ENCODE measurements around the gene NUP98. TPM values are rescaled to one million over a fixed set of nuclear protein-coding genes. Genes with fewer than 3 reads are reported as not detected.

NUP98 gene
- polyA plus RNA-seq, 2 of the 4 experiments (the other 2 are of a cell fraction), result 54.2 to 121 TPM

DNA sequence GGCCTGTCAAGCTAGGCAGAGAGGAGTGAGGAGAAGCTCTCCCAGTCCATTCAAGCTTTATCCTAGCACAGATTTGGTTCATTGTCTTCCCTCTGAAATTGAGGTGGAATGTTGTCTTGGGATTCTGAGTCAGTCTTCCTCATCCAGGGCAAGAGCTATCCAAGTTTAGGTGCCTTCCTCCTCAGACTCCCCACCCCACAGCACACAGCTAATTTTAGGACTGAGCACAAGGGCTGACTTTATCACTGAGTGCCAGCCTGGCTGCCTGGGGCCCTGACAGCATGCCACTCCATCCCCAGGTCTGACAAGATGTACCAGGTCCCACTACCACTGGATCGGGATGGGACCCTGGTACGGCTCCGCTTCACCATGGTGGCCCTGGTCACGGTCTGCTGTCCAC is 13.6 kb upstream of the NUP98 start:
- H3K4me3 ChIP-seq, result no peak overlapping the region
- 100% methylated on average over 4 of the region's 4 CpGs for WGBS (ENCODE audit: missing lambda C conversion rate)
- H3K4me1 ChIP-seq, result 0 out of 3 replicates have a peak, but pooled peaks cover 3% of the 10 kb centered on the region
- CTCF ChIA-PET, result interaction anchor here (0.6 to 7.2 kb wide), 8 partner anchors 10 to 262 kb away, joined by 3 to 66 read pairs (median 12); partner anchors contain the start of gene NUP98
- POLR2A ChIA-PET, result interaction anchor here (1.1 kb wide), 1 partner anchor 30 kb away, joined by 5 read pairs; no protein-coding TSS in a partner anchor
- ATAC-seq (no peak), DNase-seq (ENCODE audit: low read depth in 1 of 2, low spot score in 1 of 2) (no peak), FAIRE-seq (no peak)
- no peak overlapping the region for H3K27ac ChIP-seq
- no peaks in the 10 kb centered on the region for H3K9me3 ChIP-seq
- H3K4me2 ChIP-seq, result no peak overlapping the region
- TF ChIP-seq CHD4 (IDR thresholded peaks at IDR 0.05; ENCODE audit: borderline replicate concordance), result no peak

DNA sequence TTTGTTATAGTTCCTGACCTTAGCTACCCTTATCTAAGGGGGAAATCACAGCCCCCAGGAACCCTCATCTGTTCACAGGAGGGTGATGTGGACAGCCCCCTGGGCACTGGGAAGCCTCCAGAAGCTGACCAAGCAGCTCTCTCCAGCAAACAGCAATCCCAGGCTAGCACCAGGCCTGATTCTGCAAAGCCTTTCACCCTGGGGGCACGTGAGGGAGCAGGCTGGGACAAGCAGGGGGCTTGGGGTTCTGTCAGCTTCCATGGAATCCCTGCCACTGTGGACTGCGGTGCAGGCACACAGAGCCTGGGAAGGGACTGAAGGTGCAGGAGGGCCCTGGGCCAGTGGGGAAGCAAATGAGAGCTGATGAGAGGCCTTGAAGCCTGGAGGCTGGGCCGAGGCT is 13.1 kb upstream of the NUP98 start:
- 60% methylated on average over 3 of the region's 3 CpGs for WGBS (ENCODE audit: missing lambda C conversion rate)
- DNase-seq (ENCODE audit: low read depth in 1 of 2, low spot score in 1 of 2) (no peak), FAIRE-seq (no peak), ATAC-seq (no peak)
- POLR2A ChIA-PET, result interaction anchor here (1.1 kb wide), 1 partner anchor 31 kb away, joined by 5 read pairs; no protein-coding TSS in a partner anchor
- Histone ChIP-seq H3K4me1 (0 out of 3 replicates have a peak, but pooled peaks cover 3% of the 10 kb centered on the region), H3K27ac (no peak overlapping the region), H3K4me3 (no peak overlapping the region), H3K9me3 (no peaks in the 10 kb centered on the region), H3K4me2 (no peak overlapping the region)
- TF ChIP-seq POLR2A (IDR thresholded peaks at IDR 0.05; ENCODE audit: low read length) (no peak), KDM1A (IDR thresholded peaks at IDR 0.05; ENCODE audit: low read depth) (no peak), ESRRA (IDR thresholded peaks at IDR 0.05; ENCODE audit: borderline replicate concordance, low read length) (no peak), CEBPB (IDR thresholded peaks at IDR 0.05) (no peak), PHF8 (IDR thresholded peaks at IDR 0.05; ENCODE audit: borderline replicate concordance, low read depth) (no peak), HOXB5 (CRISPR knock-in tag; IDR thresholded peaks at IDR 0.05) (no peak), RFX5 (IDR thresholded peaks at IDR 0.05) (no peak), KDM5A (IDR thresholded peaks at IDR 0.05) (no peak), HOXB13 (CRISPR knock-in tag; IDR thresholded peaks at IDR 0.05; ENCODE audit: low read depth) (no peak), NPAS2 (CRISPR knock-in tag; IDR thresholded peaks at IDR 0.05; ENCODE audit: borderline replicate concordance) (no peak), JUN (IDR thresholded peaks at IDR 0.05) (no peak), RARB (CRISPR knock-in tag; IDR thresholded peaks at IDR 0.05) (no peak), HOXA7 (CRISPR knock-in tag; IDR thresholded peaks at IDR 0.05) (no peak), CHD2 (IDR thresholded peaks at IDR 0.05; ENCODE audit: low read length, partially characterized antibody) (no peak), HDAC2 (IDR thresholded peaks at IDR 0.05) (no peak), GATA3 (IDR thresholded peaks at IDR 0.05; ENCODE audit: borderline replicate concordance) (no peak)
- TF ChIP-seq, protein P1, sequence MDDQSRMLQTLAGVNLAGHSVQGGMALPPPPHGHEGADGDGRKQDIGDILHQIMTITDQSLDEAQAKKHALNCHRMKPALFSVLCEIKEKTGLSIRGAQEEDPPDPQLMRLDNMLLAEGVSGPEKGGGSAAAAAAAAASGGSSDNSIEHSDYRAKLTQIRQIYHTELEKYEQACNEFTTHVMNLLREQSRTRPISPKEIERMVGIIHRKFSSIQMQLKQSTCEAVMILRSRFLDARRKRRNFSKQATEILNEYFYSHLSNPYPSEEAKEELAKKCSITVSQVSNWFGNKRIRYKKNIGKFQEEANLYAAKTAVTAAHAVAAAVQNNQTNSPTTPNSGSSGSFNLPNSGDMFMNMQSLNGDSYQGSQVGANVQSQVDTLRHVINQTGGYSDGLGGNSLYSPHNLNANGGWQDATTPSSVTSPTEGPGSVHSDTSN (IDR thresholded peaks at IDR 0.05), result no peak
- TF ChIP-seq, protein P2, sequence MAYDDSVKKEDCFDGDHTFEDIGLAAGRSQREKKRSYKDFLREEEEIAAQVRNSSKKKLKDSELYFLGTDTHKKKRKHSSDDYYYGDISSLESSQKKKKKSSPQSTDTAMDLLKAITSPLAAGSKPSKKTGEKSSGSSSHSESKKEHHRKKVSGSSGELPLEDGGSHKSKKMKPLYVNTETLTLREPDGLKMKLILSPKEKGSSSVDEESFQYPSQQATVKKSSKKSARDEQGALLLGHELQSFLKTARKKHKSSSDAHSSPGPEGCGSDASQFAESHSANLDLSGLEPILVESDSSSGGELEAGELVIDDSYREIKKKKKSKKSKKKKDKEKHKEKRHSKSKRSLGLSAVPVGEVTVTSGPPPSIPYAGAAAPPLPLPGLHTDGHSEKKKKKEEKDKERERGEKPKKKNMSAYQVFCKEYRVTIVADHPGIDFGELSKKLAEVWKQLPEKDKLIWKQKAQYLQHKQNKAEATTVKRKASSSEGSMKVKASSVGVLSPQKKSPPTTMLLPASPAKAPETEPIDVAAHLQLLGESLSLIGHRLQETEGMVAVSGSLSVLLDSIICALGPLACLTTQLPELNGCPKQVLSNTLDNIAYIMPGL (CRISPR knock-in tag; IDR thresholded peaks at IDR 0.05; ENCODE audit: borderline replicate concordance), result no peak
- TF ChIP-seq, protein P3, sequence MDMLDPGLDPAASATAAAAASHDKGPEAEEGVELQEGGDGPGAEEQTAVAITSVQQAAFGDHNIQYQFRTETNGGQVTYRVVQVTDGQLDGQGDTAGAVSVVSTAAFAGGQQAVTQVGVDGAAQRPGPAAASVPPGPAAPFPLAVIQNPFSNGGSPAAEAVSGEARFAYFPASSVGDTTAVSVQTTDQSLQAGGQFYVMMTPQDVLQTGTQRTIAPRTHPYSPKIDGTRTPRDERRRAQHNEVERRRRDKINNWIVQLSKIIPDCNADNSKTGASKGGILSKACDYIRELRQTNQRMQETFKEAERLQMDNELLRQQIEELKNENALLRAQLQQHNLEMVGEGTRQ (IDR thresholded peaks at IDR 0.05), result no peak
- TF ChIP-seq, protein P4, sequence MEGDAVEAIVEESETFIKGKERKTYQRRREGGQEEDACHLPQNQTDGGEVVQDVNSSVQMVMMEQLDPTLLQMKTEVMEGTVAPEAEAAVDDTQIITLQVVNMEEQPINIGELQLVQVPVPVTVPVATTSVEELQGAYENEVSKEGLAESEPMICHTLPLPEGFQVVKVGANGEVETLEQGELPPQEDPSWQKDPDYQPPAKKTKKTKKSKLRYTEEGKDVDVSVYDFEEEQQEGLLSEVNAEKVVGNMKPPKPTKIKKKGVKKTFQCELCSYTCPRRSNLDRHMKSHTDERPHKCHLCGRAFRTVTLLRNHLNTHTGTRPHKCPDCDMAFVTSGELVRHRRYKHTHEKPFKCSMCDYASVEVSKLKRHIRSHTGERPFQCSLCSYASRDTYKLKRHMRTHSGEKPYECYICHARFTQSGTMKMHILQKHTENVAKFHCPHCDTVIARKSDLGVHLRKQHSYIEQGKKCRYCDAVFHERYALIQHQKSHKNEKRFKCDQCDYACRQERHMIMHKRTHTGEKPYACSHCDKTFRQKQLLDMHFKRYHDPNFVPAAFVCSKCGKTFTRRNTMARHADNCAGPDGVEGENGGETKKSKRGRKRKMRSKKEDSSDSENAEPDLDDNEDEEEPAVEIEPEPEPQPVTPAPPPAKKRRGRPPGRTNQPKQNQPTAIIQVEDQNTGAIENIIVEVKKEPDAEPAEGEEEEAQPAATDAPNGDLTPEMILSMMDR (IDR thresholded peaks at IDR 0.05), result no peak
- CTCF ChIA-PET, result interaction anchor here (0.6 to 7.2 kb wide), 9 partner anchors 10 to 263 kb away, joined by 3 to 66 read pairs (median 14); partner anchors contain the start of genes NUP98 and RHOG

All from A549 (cell line).